Neuronal stem cell (in vitro differentiated cells): ENCODE data around the gene SLC7A11.
"Not testable (repeated sequence)": the region's sequence is repeated elsewhere in the genome, so short reads cannot be mapped to it uniquely, and the experiment has no call there.

ENCODE experiments used
- DNase-seq: peaks from one replicate; pipeline ENCODE4 v3.0.0-alpha.2; 2013; ENCODE audit warnings: low spot score
- H2AFZ ChIP-seq: one replicate; pipeline ENCODE4 v1.6.1; 2013; ENCODE audit warnings: mild to moderate bottlenecking, low read length, inconsistent platforms
- H2AK5ac ChIP-seq: 2 replicates; pipeline ENCODE4 v1.6.1; 2013; ENCODE audit warnings: low read depth, mild to moderate bottlenecking, inconsistent platforms, low read length, moderate library complexity, mixed read lengths
- H2BK120ac ChIP-seq: 2 replicates; pipeline ENCODE4 v1.6.1; 2013; ENCODE audit warnings: low read depth, mild to moderate bottlenecking, inconsistent platforms, low read length, moderate library complexity, mixed read lengths
- H2BK12ac ChIP-seq: one replicate; pipeline ENCODE4 v1.6.1; 2013; ENCODE audit warnings: low read length, inconsistent platforms
- H2BK15ac ChIP-seq: 2 replicates; pipeline ENCODE4 v1.6.1; 2013; ENCODE audit warnings: mild to moderate bottlenecking, low read length, inconsistent platforms, mixed read lengths
- H2BK5ac ChIP-seq: one replicate; pipeline ENCODE4 v1.6.1; 2013; ENCODE audit warnings: inconsistent platforms, mild to moderate bottlenecking, low read length, moderate library complexity
- H3K14ac ChIP-seq: one replicate; pipeline ENCODE4 v1.6.1; 2013; ENCODE audit warnings: low read length, inconsistent platforms
- H3K18ac ChIP-seq: 2 replicates; pipeline ENCODE4 v1.6.1; 2013; ENCODE audit warnings: low read length, inconsistent platforms
- H3K23ac ChIP-seq: 2 replicates; pipeline ENCODE4 v1.6.1; 2013; ENCODE audit warnings: low read depth, mild to moderate bottlenecking, mixed read lengths, low read length, inconsistent platforms; ENCODE audit not compliant: poor library complexity
- H3K27ac ChIP-seq: replicated peaks from 3 replicates; pipeline ENCODE4 v1.5.1; 2013; ENCODE audit warnings: low read length, inconsistent platforms
- H3K27me3 ChIP-seq, 3 experiments: 2 replicates each; pipeline ENCODE4 v1.6.1; 2013; ENCODE audit warnings: low read length in 3 of 3, mild to moderate bottlenecking in 2 of 3, inconsistent platforms in 1 of 3, low read depth in 1 of 3, mixed read lengths in 1 of 3, moderate library complexity in 1 of 3; ENCODE audit not compliant: control insufficient read depth in 3 of 3, insufficient read depth in 3 of 3
- H3K36me3 ChIP-seq, 2 donors: replicated peaks in 1 of 2; 2 replicates each; pipeline ENCODE4 v1.6.1; 2013; ENCODE audit warnings: low read length in 2 of 2; ENCODE audit not compliant: control insufficient read depth in 2 of 2, insufficient read depth in 2 of 2
- H3K4ac ChIP-seq: 2 replicates; pipeline ENCODE4 v1.6.1; 2013; ENCODE audit warnings: inconsistent platforms, mild to moderate bottlenecking, low read length, moderate library complexity
- H3K4me1 ChIP-seq, 2 donors: 1 replicate in 1 of 2; 2 replicates in 1 of 2; pipeline ENCODE4 v1.6.1; 2013; ENCODE audit warnings: low read length in 2 of 2, low read depth in 1 of 2; ENCODE audit not compliant: control insufficient read depth in 2 of 2, insufficient read depth in 1 of 2
- H3K4me2 ChIP-seq: one replicate; pipeline ENCODE4 v1.6.1; 2013; ENCODE audit warnings: mild to moderate bottlenecking, low read length, inconsistent platforms; ENCODE audit not compliant: insufficient read depth, poor library complexity, severe bottlenecking
- H3K4me3 ChIP-seq, 2 donors: 2 replicates each; pipeline ENCODE4 v1.5.1; 2013; ENCODE audit warnings: low read length in 2 of 2, mild to moderate bottlenecking in 2 of 2, inconsistent platforms in 1 of 2, moderate library complexity in 1 of 2
- H3K79me1 ChIP-seq: one replicate; pipeline ENCODE4 v1.6.1; 2013; ENCODE audit warnings: low read depth, mild to moderate bottlenecking, inconsistent platforms, low read length, moderate library complexity
- H3K9ac ChIP-seq: one replicate; pipeline ENCODE4 v1.6.1; 2013; ENCODE audit warnings: mild to moderate bottlenecking, low read depth, low read length, inconsistent platforms; ENCODE audit not compliant: poor library complexity
- H3K9me3 ChIP-seq, 2 donors: replicated peaks in 1 of 2; 2 replicates each; pipeline versions ENCODE3 to v1.6.1; 2013; ENCODE audit warnings: low read length in 2 of 2, mild to moderate bottlenecking in 2 of 2, inconsistent platforms in 1 of 2, low read depth in 1 of 2, mixed read lengths in 1 of 2, moderate library complexity in 1 of 2; ENCODE audit not compliant: control insufficient read depth in 2 of 2, insufficient read depth in 1 of 2
- H4K8ac ChIP-seq: one replicate; pipeline ENCODE4 v1.6.1; 2013; ENCODE audit warnings: low read depth, mild to moderate bottlenecking, inconsistent platforms, low read length, moderate library complexity
- H4K91ac ChIP-seq: one replicate; pipeline ENCODE4 v1.6.1; 2013; ENCODE audit warnings: low read length, low read depth, mild to moderate bottlenecking, inconsistent platforms; ENCODE audit not compliant: poor library complexity
- WGBS, 2 donors: extraction: QIAGEN DNeasy Blood & Tissue Kit; methylation state at CpG; one replicate each; pipeline ENCODE4 v1.1.7; 2013; ENCODE audit warnings: missing lambda C conversion rate in 2 of 2, mixed read lengths in 1 of 2; ENCODE audit not compliant: insufficient read length in 2 of 2, insufficient replicate concordance in 1 of 2; ENCODE audit errors: extremely low coverage in 2 of 2; 5-methylcytosine and 5-hydroxymethylcytosine counted together

Gene SLC7A11

GRCh38 chr4:138218976-138219375 lies 23.2 kb downstream of the SLC7A11 start:
- DNase-seq: no peak
- H3K4me3 ChIP-seq: no peak overlapping the region
- no peak overlapping the region for H2BK15ac ChIP-seq
- no peaks in the 10 kb centered on the region for H3K79me1 ChIP-seq
- no peak overlapping the region for H4K91ac ChIP-seq
- no peak overlapping the region for H3K4me2 ChIP-seq
- H3K4me1 ChIP-seq: peaks cover 17 to 39% of the 10 kb centered on the region in 2 donors
- H2BK120ac ChIP-seq: no peak overlapping the region
- no peak overlapping the region for H3K23ac ChIP-seq
- no peaks in the 10 kb centered on the region for H3K27me3 ChIP-seq
- peaks cover 2 to 5% of the 10 kb centered on the region in 2 donors for H3K36me3 ChIP-seq
- no peak overlapping the region for H2AK5ac ChIP-seq
- peaks cover 0 to 3% of the 10 kb centered on the region in 2 donors for H3K9me3 ChIP-seq
- H3K27ac ChIP-seq: no peak overlapping the region
- no peak overlapping the region for H4K8ac ChIP-seq
- no peak overlapping the region for H2AFZ ChIP-seq
- H3K9ac ChIP-seq: no peak overlapping the region
- H2BK5ac ChIP-seq: no peak overlapping the region
- WGBS, 2 donors: no CpG with 5 or more reads among the region's 5 CpGs
- no peak overlapping the region for H3K14ac ChIP-seq
- no peak overlapping the region for H3K4ac ChIP-seq
- H2BK12ac ChIP-seq: no peak overlapping the region
- H3K18ac ChIP-seq: no peak overlapping the region

- WGBS, 2 donors: no CpG with 5 or more reads among the region's 5 CpGs
- no peak overlapping the region for H3K23ac ChIP-seq
- no peak overlapping the region for H2AK5ac ChIP-seq
- no peak overlapping the region for H3K9ac ChIP-seq
- H3K4me1 ChIP-seq: peaks cover 13 to 29% of the 10 kb centered on the region in 2 donors
- H2BK15ac ChIP-seq: no peak overlapping the region
- no peak overlapping the region for H2BK120ac ChIP-seq
- no peaks in the 10 kb centered on the region for H3K79me1 ChIP-seq
- no peak overlapping the region for H2BK5ac ChIP-seq
- peaks cover 0 to 3% of the 10 kb centered on the region in 2 donors for H3K9me3 ChIP-seq
- no peak overlapping the region for H4K8ac ChIP-seq
- no peak overlapping the region for H3K4me2 ChIP-seq
- no peak overlapping the region for H3K18ac ChIP-seq
- no peak overlapping the region for H2BK12ac ChIP-seq
- peaks cover 2 to 9% of the 10 kb centered on the region in 2 donors for H3K36me3 ChIP-seq
- peak overlapping the region; percentile 41 for H2AFZ ChIP-seq
- no peak overlapping the region for H3K4me3 ChIP-seq
- DNase-seq: no peak
- peak overlapping the region; percentile 59 for H3K27ac ChIP-seq
- no peaks in the 10 kb centered on the region for H3K27me3 ChIP-seq
- no peak overlapping the region for H3K14ac ChIP-seq
- no peak overlapping the region for H3K4ac ChIP-seq
- no peak overlapping the region for H4K91ac ChIP-seq
Measured at GRCh38 chr4:138217567-138217966, 24.6 kb downstream of the SLC7A11 start.

- no peak overlapping the region for H2BK12ac ChIP-seq
- H4K8ac ChIP-seq: no peak overlapping the region
- H2AFZ ChIP-seq: peak overlapping the region; percentile 18
- no peaks in the 10 kb centered on the region for H3K79me1 ChIP-seq
- no peak overlapping the region for H3K14ac ChIP-seq
- H3K18ac ChIP-seq: no peak overlapping the region
- H3K23ac ChIP-seq: no peak overlapping the region
- H3K27me3 ChIP-seq: no peaks in the 10 kb centered on the region
- no peak overlapping the region for H2AK5ac ChIP-seq
- no peak overlapping the region for H2BK15ac ChIP-seq
- DNase-seq: no peak
- H3K9ac ChIP-seq: no peak overlapping the region
- H3K4me1 ChIP-seq: peaks cover 11 to 21% of the 10 kb centered on the region in 2 donors
- peaks cover 2 to 9% of the 10 kb centered on the region in 2 donors for H3K36me3 ChIP-seq
- H3K27ac ChIP-seq: peak overlapping the region; percentile 79
- peak overlapping the region; percentile 29 for H3K4me2 ChIP-seq
- H2BK5ac ChIP-seq: no peak overlapping the region
- H3K4me3 ChIP-seq: no peak overlapping the region
- WGBS, 2 donors: no CpG with 5 or more reads among the region's 4 CpGs
- H4K91ac ChIP-seq: no peak overlapping the region
- peaks cover 0 to 3% of the 10 kb centered on the region in 2 donors for H3K9me3 ChIP-seq
- no peak overlapping the region for H2BK120ac ChIP-seq
- no peak overlapping the region for H3K4ac ChIP-seq
Measured at GRCh38 chr4:138216272-138216867, 25.8 kb downstream of the SLC7A11 start.

- not testable (repeated sequence) for H3K4me2 ChIP-seq, H3K4ac ChIP-seq, H2AK5ac ChIP-seq, H4K91ac ChIP-seq, H3K27ac ChIP-seq, H2BK15ac ChIP-seq, H3K23ac ChIP-seq, H2BK120ac ChIP-seq, H2BK5ac ChIP-seq, H2BK12ac ChIP-seq, H2AFZ ChIP-seq, H3K4me1 ChIP-seq, H3K18ac ChIP-seq, H3K9me3 ChIP-seq, H3K79me1 ChIP-seq, H3K14ac ChIP-seq, H3K4me3 ChIP-seq, H4K8ac ChIP-seq, H3K36me3 ChIP-seq, H3K9ac ChIP-seq, H3K27me3 ChIP-seq, DNase-seq
- WGBS, 2 donors: no CpG with 5 or more reads among the region's 2 CpGs
Measured at GRCh38 chr4:138210576-138210975, 31.6 kb downstream of the SLC7A11 start.
